Measurements from ENCODE around the gene TNNI3.
"Not testable (repeated sequence)": the region's sequence is repeated elsewhere in the genome, so short reads cannot be mapped to it uniquely, and the experiment has no call there.

Gene TNNI3

DNA sequence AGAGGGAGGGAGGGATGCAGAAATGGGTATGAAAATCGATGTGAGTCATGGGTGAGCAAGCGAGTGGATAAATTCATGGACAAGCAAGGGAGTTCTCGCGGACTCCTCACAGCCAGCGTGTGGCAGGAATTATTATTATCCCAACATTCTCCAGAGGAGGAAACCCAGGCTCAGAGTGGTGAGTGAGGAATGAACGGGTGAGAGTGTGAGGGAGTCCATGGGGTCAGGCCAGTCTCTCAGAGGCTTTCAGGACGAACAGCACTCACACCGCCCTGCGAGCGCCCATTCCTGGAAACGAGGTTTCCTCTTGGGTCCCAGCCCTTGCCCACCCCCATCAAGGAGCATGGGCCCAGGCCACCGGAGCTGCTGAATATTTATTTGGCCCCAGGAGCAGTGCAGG lies 15.2 kb upstream of the TNNI3 start:
- DNase-seq (ENCODE audit: low spot score), result no peak

DNA sequence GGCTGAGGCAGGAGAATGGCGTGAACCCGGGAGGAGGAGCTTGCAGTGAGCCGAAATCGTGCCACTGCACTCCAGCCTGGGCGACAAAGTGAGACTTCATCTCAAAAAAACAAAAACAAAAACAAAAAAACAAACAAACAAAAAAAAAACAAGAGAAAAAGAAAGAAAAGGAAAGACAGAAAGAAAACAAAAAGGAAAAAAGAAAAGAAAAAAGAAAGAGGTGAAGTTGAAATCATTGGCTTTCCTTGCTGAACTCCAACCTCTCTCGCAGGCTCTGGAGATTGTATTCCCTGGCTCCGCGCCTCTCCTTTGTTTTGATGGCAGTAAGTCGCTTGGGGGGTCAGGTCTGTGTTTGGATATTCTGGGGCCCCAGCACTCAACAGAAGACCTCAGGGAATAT lies 14.8 kb upstream of the TNNI3 start:
- not testable (repeated sequence) for DNase-seq (ENCODE audit: low spot score)

DNA sequence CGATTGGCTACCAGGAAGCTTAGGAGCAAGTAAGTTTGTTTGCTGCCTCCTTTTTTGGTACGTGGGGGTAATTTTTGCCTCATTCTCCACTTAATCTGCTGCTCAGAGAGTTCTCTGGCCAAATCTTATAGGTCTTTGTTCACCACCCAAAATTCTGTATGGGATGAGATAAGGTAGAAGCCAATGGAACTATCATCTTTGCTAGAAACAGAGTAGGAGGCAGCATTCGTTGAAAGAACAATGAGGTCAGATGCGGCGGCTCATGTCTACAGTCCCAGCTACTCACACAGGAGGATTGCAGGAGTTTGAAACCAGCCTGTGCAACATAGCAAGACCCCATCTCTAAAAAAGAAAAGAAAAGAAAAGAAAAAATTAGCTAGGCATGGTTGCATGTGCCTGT lies 13.9 kb upstream of the TNNI3 start:
- no peak for DNase-seq (ENCODE audit: low spot score)

DNA sequence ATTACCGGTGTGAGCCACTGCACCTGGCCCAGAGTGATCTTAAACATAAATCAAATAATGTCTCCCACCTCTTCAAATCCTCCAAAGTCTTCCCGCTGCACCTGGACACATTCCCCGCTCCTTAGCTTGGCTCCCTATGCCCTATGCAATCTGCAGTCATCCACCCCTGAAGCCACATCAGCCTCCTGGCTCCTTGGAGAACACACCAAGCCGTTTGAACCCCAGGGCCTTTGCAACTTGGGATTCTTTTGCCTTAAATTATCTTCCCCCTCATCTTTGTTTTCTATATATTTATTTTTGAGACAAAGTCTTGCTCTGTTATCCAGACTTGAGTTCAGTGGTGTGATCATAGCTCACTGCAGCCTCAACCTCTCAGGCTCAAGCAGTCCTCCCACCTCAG lies 11.6 kb upstream of the TNNI3 start:
- no peak for DNase-seq (ENCODE audit: low spot score)

DNA sequence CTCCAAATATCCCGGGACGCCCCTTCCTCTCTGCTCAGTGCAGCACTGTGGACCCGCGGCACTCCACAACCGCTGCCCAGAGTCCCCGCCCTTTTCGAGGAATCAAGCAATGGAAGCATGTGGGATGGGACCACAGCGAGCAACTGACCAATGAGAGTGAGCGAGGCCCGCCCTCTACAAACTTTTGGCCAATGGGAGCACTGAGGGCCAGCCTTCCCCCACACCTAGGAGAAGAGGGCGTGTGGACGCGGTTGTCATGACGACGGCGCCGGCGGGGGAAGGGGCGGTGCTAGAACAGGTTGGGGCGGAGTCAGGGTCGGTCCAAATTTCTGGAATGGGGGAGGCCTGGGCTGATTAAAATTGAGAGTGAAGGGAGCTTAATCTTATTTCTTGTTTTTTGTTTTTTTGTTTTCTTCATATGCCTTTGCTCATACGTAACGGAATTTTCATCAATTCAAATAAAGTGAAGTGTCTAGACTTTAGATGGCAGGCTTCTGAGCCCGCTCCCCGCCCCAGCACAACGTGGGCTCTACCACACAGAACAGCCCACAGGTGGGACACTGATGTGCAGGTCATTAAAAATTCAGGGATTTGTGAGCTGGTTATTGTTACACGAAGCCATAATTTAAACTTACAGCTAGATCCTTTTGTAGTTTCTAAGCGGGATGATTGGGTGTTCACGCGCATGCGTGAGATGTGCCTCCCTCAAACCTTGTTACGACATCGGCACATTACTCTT lies 9.2 kb upstream of the TNNI3 start, which contains the start of gene DNAAF3:
Gene DNAAF3 (minus strand): TSS at position 84 of the 739 bp plus-strand sequence. CDS start 200 bp downstream, outside the sequence.
- DNase-seq (ENCODE audit: low spot score), result peak; percentile 88

DNA sequence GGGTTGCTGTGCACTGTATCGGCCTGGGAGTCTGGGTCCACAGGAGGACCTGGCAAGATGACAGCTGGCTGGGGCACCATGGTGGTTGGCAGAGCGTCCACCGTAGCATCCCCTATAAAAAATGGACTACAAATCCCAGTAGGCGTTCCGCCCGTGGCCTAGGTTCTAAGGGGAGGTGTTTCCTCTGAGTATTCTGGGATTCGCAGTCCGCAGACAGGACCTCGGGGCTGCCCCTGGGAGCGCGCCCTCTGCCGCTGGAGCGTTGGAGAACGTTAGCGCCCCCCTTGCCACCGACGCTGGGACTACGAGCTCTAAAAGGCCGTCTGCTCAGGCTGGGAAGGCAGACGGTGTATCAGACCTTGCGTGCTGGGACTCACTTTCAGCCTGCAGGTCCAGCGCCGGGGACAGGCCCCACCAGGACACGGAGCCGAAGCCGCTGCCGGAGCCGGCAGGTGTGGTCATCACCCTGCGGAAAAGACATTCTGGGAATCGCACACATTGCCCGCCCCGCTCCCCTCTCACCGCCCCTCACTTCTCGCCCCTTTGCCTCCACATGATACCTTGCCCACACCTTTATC lies 8.5 kb upstream of the TNNI3 start:
- DNase-seq (ENCODE audit: low spot score), result no peak

DNA sequence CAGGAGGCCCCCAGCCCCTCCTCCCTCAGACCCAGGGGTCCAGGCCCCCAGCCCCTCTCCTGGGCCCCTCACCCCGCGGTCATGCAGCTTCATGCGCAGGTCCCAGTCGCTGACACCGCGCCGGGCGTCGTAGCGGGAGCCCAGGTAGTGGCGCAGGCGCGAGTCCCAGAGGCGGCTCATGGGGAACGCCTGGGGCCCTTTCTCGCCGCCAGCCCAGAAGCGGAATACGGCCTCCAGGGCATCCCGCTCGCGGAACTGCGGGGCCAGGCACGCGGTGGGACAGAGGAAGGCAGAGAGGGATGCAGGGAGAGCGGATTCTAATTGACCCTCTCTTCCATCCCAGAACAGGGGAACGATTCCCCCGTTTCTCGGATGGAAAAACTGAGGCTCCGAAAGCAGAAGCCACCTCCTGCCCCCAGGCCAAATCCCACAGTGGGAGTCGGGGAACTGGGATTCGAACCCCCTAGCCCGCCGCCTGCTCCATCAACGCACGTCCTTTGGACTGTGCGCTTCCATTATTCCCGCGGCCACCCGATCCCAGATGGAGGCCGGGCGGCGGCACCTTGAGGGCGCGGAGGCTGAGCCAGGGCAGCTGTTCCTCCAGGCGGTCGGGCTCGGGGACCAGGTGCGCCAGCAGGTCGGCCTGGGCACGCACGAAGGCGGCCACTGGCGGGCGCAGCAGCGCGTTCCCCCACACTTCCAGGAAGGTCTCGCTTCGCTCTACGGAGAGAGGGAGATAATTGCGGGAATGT lies 4.2 kb upstream of the TNNI3 start:
- DNase-seq (ENCODE audit: low spot score), result no peak

DNA sequence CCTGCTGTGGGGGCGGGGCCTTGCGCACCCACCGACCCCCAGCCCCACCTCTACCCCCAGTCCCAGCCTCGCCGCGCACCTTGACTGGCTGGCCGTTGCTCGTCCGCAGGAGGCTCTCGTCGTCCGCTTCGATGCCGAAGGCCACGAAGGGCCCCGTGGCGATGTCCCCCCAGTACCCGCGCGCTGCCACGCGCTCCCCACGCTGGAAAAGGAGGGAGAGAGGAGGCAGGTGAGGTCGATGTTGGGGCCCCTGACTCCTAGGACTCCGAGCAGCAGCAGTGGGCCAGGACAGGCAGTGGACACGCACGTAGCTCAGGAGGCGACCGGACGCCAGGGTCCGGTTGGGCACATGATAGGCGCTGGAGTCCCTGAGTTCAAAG lies 3.4 kb upstream of the TNNI3 start:
- DNase-seq (ENCODE audit: low spot score), result no peak

DNA sequence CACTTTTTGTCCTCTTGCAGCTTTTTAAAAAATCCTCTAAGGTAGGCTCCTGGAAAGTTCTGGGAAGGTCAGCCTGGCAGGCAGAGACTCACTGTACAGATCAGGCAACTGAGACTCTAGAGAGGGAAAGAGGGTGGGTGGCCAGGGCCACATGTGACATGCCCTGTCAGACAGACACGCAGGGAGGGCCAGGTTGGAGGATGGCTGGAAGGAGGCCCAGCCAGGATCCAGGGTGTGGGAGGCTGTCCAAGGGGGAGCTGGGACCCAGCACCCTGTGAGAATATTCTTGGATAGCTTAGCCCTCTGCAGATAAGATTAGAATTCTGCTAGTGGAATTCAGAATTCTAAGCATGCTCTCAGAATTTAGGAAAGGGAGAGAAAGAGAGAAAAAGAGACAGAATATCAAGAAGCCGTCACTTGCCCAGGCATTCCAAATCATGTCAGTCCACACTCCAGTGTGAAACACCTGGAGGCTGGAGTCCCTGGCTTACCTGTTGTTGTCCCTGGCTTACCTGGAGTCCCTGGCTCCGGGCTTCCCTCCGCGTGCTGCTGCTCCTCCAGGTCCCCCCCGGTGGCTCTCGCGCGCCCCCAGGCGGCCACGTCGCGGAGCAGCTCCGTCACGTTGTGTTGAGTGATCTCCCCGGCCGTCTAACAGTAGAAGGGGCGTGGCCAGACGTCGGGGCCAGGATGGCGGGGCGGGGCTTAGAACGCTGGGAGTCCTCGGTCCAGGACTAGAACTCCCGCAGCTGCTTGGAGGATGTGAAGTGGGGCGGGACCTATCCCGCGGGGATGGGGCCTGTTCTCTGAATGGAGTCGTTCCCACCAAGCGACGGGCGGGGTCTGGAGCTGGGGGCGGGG lies 2.8 kb upstream of the TNNI3 start:
- DNase-seq (ENCODE audit: low spot score), result peak; percentile 79

DNA sequence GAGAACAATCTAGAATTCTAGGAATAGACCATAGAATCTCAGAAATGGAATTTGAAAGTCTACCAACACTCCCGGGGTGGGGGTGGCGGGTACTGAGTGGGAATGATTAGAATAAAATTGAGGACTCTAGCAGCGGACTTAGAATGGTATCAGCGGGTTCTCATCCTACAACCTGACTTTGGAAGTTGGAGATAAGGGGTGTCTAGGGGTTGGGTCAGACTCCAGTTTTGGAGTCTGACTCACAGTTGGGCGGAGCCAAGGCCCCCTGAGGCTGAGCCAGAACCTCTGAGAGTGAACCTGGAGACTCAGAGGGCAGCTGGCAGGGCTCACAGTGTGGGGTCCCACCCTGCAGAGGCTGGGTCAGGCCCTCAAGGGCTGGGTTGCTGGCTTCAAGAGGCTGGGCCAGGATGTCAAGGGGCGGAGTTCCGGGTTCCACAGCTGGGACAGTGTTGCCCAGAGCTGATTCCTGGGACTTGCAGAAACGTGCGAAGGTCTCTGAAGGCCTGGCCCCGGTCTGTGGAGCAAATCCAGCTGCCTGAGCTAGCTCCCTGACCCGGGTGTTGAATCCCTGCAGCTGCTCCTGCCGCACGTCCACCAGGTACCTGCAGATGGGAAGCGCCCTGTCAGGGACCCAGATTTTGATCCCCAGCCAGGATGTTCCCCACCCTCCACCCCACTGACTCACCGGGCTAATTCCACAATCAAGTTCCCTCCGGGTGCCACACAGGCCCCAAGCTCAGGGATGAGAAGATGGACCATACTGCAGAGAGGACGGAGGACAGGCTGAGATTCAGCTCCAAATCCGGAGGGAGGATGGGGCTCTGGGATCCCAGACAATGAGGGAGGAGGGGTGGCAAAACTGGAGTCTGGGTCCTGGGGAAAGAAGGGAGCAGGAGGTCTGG lies 1.6 kb upstream of the TNNI3 start:
- DNase-seq (ENCODE audit: low spot score), result no peak

DNA sequence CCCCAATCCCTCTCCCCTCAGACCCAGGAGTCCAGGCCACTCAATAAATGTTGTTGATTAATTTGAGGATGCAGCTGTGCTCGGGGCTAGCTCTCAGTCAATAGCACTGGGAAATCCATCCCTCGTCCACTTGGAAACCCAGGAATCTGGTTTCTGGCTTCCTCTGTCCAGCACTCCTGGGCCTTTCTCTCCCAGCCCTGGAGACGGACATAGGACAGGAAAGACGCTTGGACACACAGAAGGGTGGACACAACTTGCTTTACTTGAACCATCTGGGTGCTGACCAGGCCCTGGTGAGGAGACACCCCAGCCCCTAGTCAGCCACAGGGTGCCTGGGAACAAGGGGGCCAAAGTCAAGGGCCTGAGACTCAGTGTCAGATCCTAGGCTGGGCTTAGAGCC lies 891 bp upstream of the TNNI3 start:
- DNase-seq (ENCODE audit: low spot score), result no peak

DNA sequence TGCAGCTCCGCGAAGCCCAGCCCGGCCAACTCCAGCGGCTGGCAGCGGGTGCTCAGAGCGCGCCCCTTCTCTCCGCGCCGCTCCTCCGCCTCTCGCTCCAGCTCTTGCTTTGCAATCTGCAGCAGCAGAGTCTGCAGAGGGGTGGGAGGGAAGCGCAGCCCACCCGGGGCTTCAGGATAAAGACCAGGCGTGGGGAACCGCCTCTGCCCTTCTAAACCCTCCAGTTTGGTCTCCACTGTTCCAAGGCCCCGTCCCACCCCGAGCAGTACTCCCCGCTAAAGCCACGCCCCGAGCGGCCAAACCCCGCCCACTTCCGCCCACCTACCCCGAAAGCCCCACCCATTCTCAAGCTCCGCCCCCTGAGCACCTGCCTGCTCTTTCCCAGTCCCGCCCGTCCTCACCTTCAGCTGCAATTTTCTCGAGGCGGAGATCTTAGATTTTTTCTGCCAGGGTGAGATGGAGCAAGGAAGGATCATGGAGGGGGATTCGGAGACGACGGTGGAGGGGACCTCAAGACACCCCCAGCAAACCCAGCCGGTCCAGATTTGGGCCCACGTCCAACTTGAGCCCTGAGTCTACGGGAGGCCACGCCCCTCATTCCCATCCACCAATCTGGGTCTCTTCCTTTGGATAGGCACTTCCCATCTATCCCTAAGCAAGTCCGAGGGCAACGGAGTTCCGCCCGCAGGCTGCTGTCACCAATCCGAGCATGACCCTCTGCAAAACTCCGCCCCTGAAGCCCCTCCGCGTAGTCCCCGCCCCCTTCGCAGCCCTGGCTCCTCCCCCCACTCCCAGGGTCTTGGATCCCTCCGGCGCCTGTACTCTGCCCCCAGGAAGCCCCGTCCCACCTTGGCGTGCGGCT lies 1.1 kb downstream of the TNNI3 start:
- DNase-seq (ENCODE audit: low spot score), result no peak

DNA sequence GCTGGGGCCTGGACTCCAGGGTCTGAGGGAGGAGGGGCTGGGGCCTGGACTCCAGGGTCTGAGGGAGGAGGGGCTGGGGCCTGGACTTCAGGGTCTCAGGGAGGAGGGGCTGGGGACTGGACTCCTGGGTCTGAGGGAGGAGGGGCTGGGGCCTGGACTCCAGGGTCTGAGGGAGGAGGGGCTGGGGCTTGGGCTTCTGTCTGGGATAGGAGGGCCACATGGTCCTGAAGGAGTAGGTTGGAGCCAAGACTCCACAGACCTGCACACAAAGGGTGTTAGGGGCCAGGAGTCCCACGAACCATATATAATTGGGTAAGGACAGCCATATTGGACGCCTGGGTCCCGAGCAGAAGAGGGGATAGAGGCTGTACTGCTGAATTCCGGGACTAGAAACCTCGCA lies 1.7 kb downstream of the TNNI3 start:
- not testable (repeated sequence) for DNase-seq (ENCODE audit: low spot score)

DNA sequence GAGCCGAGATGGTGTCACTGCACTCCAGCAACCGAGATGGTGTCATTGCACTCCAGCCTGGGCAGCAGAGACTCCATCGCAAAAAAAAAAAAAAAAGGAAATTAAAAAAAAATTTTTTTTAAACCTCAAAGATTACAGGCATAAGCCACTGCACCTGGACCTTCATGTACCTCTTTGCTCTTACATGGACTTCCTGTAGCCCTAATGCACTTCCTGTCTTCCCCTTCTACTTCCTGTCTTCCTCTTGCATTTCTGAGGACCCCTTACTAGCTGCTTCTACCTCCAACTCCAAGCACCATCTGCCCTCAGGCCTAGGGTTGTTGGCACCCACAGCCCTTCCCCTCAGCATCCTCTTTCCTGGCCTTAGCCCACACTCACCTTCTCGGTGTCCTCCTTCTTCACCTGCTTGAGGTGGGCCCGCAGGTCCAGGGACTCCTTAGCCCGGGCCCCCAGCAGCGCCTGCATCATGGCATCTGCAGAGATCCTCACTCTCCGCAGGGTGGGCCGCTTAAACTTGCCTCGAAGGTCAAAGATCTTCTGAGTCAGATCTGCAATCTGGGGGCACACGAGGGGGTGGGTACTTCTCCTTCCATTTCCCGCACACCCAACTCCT lies 3.8 kb downstream of the TNNI3 start:
- no peak for DNase-seq (ENCODE audit: low spot score)

DNA sequence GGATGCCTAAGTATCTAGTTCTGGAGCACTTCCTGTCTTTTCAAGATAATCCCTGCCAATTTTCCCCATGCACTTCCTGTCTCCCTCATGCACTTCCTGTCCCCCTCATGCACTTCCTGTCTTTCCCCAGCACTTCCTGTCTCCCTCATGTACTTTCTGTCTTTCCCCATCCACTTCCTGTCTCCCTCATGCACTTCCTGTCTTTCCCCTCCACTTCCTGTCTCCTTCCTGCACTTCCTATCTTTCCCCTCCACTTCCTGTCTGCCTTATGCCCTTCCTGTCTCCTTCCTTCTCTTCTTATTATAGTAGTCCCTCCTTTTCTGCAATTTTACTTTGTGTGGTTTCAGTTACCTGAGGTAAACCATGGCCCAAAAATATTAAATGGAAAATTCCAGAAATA lies 5.5 kb downstream of the TNNI3 start:
- no peak for DNase-seq (ENCODE audit: low spot score)

DNA sequence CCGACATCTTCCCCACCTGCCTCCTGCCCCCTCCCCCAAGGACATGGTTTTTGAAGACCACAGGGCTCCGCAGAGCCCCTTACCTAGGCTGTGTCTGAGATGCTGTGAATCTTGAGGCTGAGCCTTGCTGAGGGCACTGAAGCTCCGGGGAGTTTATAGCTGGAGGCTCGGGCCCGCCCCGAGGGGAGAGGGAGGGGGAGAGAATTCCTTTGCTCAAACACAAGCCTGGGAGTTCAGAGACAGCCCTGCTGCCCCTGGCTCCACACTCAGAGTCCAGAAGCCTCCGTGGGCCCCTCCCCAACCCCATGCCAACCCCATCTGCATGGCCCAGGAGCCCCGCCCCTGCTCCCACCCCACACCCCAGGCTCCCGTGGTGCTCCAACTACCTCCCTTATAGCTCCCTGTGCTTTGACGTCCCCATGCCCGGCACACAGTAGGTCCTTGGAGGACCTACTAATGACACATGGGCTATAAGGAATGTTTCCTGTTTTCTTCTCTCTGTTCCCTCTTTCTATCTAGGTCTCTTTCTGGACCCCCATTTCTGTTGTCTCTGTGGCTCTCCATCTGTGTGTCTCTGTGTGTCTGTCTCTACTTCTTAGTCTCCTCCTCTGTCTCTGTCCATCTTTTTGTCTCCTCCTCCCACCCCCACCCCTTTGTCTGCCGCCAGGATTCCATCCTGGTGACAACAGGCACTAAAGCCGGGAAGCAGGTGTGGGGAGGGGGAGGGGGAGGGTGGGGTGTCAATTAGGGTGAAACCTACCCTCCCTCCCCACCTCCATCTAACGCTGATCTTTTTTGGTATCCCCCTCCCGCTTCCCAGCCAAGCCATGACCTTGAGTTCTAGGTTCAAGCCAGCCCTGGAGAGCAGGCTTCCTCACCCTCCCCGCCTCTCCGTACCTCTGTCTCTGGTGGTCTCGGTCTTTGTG lies 8.2 kb downstream of the TNNI3 start, which contains the start of gene TNNT1:
Gene TNNT1 (minus strand): TSS at position 129 of the 926 bp plus-strand sequence. CDS start 2,049 bp downstream, outside the sequence.
- no peak for DNase-seq (ENCODE audit: low spot score)

DNA sequence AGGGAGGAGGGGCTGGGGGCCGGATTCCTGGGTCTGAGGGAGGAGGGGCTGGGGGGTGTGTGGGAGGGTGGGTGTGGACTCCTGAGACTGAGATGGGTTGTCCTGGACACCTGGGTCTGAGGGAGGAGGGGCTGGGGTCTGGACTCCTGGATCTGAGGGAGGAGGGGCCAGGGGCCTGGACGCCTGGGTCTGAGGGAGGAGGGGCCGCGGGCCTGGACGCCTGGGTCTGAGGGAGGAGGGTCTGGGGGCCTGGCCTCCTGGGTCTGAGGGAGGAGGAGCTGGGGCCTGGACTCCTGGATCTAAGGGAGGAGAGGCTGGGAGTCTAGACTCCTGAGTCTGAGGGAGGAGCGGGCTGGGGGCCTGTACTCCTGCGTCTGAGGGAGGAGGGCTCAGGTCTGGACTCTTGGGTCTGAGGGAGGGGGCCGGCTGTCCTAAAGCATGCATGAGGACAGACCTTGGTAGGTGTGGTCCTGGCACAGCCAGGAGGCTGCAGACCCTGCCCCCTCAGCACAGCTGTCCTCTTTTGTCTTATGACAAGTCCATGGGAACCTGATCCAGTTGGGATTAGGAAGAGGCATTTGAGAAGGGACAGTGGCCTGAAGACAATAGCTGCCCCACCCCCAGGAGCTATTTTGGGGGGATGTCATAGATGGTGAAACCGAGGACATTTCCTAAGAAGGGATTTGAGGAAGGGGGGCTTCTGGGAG lies 9.8 kb downstream of the TNNI3 start:
- no peak for DNase-seq (ENCODE audit: low spot score)
